Panc1 (cell line): ENCODE measurements around the gene RAPGEF5.

Experiments used
- CTCF ChIP-seq: fragments of 450-650 bp; IDR thresholded peaks from 2 replicates; pipeline ENCODE4 v1.5.1; 2017; ENCODE audit warnings: mild to moderate bottlenecking
- TF ChIP-seq, protein P1 (sequence below), 2 experiments: IDR thresholded peaks; 2 replicates each; pipeline ENCODE4 v1.6.1; 2011 to 2012; ENCODE audit warnings: low read depth in 2 of 2, control low read depth in 1 of 2, low read length in 1 of 2, mild to moderate bottlenecking in 1 of 2, moderate library complexity in 1 of 2; ENCODE audit not compliant: insufficient read depth in 1 of 2

- no peak for TF ChIP-seq CTCF
- TF ChIP-seq, protein P1, sequence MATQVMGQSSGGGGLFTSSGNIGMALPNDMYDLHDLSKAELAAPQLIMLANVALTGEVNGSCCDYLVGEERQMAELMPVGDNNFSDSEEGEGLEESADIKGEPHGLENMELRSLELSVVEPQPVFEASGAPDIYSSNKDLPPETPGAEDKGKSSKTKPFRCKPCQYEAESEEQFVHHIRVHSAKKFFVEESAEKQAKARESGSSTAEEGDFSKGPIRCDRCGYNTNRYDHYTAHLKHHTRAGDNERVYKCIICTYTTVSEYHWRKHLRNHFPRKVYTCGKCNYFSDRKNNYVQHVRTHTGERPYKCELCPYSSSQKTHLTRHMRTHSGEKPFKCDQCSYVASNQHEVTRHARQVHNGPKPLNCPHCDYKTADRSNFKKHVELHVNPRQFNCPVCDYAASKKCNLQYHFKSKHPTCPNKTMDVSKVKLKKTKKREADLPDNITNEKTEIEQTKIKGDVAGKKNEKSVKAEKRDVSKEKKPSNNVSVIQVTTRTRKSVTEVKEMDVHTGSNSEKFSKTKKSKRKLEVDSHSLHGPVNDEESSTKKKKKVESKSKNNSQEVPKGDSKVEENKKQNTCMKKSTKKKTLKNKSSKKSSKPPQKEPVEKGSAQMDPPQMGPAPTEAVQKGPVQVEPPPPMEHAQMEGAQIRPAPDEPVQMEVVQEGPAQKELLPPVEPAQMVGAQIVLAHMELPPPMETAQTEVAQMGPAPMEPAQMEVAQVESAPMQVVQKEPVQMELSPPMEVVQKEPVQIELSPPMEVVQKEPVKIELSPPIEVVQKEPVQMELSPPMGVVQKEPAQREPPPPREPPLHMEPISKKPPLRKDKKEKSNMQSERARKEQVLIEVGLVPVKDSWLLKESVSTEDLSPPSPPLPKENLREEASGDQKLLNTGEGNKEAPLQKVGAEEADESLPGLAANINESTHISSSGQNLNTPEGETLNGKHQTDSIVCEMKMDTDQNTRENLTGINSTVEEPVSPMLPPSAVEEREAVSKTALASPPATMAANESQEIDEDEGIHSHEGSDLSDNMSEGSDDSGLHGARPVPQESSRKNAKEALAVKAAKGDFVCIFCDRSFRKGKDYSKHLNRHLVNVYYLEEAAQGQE (IDR thresholded peaks at IDR 0.05; ENCODE audit: insufficient read depth in 1 of 2, low read depth in 2 of 2, low read length in 1 of 2): no peak
Measured at GRCh38 chr7:22193450-22193983, 163.4 kb downstream of the RAPGEF5 start.
